ENCODE measurements around the gene CACNG8.

DNA sequence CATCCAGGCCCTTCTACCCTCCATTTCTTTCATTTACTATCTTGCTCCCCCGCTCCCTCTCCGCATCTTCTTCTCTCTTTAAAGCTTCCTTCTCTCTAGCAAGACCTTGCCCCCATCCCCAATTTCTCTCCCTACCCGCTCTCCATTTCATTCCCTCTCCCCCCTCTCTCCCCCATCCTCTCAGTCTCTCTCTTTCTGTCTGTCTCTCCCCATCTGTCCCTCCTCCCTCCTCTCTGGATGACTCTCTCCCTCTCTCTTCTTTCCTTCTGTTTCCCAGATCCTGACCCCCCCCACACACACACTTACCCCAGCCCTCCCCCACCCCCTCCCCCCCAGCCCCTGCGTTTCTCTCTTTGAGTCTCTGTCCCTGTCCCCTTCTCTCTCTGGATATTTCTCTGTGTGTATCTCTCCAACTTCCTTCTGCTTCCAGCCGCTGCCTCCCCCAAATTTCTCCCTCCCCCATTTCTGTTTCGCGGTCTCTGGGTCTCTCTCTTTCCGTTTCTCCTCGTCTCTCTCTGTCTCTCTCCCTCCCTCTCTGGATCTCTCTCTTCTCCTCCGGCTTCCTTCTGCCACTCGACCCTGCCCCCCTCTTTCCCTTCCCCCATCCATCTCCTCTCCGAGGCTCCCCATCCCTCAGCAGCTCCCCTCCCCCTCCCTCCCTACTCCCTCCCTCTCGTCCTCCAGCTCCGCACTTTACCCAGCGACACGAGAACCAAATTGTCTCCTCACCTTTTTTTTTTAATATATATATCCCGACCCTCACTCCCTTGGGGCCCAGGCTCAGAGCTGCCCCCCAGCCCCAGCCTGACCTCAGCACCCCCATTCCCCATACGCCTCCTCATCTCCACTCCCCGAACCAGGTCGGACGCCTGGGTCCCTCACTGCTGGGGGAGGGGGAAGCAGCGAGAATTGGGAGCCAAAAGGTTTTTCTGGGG is 3.6 kb upstream of the CACNG8 start:
- TF ChIP-seq CTCF (IDR thresholded peaks at IDR 0.05) (no peak), POLR2A (IDR thresholded peaks at IDR 0.05) (no peak)
